ENCODE results near the gene CEP97. TPM values are rescaled to one million over a fixed set of nuclear protein-coding genes. Genes with fewer than 3 reads are reported as not detected.
A peak's percentile ranks its signal among the peaks of the same experiment; 100 is the strongest.

The CEP97 gene
- total and polyA plus RNA-seq, 9 of the 15 experiments (the other 6 are each of a cell fraction or from before 2014, with no cell fraction given): 2.0 to 10.1 (median 4.3) TPM

DNA sequence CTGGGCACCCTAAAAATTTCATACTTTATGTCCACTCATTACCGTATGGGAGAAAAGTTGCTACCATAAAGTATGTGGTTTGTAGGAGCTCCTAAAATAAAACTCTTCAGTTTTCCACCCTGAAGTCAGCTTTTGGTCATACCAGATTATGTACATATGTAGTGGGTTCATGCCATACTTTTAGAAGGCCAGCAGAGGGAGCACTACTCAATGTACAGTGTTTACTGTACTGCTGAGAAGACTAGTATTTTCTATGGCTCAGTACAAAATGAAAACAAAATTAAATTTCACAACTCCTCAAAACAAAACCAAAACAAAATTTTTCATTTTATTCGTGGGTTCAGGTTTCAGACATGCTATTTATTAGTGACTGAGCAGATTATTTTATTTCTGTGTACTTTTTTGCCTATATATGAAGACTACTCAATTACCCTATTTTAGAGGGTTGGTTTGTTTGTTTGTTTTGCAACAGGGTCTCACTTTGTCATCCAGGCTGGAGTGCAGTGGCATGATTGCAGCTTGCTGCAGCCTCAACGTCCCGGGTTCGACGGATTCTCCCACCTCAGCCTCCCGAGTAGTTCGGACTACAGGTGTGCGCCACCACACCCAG, 78.9 kb downstream of the CEP97 start:
- H3K79me2 ChIP-seq (ENCODE audit: control insufficient read depth, insufficient read depth, low read length): no peaks in the 10 kb centered on the region
- H3K4me1 ChIP-seq (replicated peaks in 1 of 2; ENCODE audit: control insufficient read depth in 2 of 2, insufficient read depth in 2 of 2, low read length in 2 of 2): no peaks in the 10 kb centered on the region
- H3K36me3 ChIP-seq (ENCODE audit: control insufficient read depth, insufficient read depth, low read length): no peaks in the 10 kb centered on the region
- no peaks in the 10 kb centered on the region for H3K27me3 ChIP-seq (ENCODE audit: control insufficient read depth in 2 of 2, insufficient read depth in 2 of 2, low read length in 2 of 2)
- peak; percentile 98 for ATAC-seq
- in situ Hi-C loops (cut with MboI) (loop anchor here (25.0 kb wide), 1 partner anchor 734 kb away; no protein-coding TSS in a partner anchor), intact Hi-C loops (cut with micrococcal nuclease) (loop anchor here (2.0 kb wide), 1 partner anchor 108 kb away; no protein-coding TSS in a partner anchor)
- no peaks in the 10 kb centered on the region for H3K9me1 ChIP-seq (ENCODE audit: control insufficient read depth, insufficient read depth, low read length)
- peak; percentile 80 for FAIRE-seq
- no peak overlapping the region for H3K9ac ChIP-seq (ENCODE audit: insufficient read depth in 1 of 2, low read depth in 2 of 2, low read length in 2 of 2)
- WGBS (ENCODE audit: insufficient coverage, low coverage, missing lambda C conversion rate): 38% methylated on average over 9 of the region's 9 CpGs
- peak; percentile 34 to 72 (median 51) for DNase-seq (ENCODE audit: extremely low read depth in 1 of 4, low spot score in 3 of 4)
- ChIA-PET CTCF (ENCODE audit: low intra/inter-chr PET ratio) (interaction anchor here (0.6 to 1.1 kb wide), 2 partner anchors 426 to 724 kb away, joined by 3 read pairs; no protein-coding TSS in a partner anchor), POLR2A (interaction anchor here (0.6 kb wide), 1 partner anchor 807 kb away, joined by 3 read pairs; no protein-coding TSS in a partner anchor)
- no peak overlapping the region for H2AFZ ChIP-seq (ENCODE audit: low read depth, low read length)
- H3K4me3 ChIP-seq: no peak overlapping the region
- H3K9me3 ChIP-seq (replicated peaks; ENCODE audit: control insufficient read depth, insufficient read depth, low read depth, low read length): no peaks in the 10 kb centered on the region
- H3K4me2 ChIP-seq (ENCODE audit: insufficient read depth, low read length): no peak overlapping the region
- BruUV-seq (replicated peaks): no TSS peak
- H4K20me1 ChIP-seq (replicated peaks; ENCODE audit: control insufficient read depth, insufficient read depth, low read length): no peaks in the 10 kb centered on the region
- no peak overlapping the region for H3K27ac ChIP-seq (ENCODE audit: extremely low read depth, low read depth, low read length)
- TF ChIP-seq, protein P1, sequence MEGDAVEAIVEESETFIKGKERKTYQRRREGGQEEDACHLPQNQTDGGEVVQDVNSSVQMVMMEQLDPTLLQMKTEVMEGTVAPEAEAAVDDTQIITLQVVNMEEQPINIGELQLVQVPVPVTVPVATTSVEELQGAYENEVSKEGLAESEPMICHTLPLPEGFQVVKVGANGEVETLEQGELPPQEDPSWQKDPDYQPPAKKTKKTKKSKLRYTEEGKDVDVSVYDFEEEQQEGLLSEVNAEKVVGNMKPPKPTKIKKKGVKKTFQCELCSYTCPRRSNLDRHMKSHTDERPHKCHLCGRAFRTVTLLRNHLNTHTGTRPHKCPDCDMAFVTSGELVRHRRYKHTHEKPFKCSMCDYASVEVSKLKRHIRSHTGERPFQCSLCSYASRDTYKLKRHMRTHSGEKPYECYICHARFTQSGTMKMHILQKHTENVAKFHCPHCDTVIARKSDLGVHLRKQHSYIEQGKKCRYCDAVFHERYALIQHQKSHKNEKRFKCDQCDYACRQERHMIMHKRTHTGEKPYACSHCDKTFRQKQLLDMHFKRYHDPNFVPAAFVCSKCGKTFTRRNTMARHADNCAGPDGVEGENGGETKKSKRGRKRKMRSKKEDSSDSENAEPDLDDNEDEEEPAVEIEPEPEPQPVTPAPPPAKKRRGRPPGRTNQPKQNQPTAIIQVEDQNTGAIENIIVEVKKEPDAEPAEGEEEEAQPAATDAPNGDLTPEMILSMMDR (IDR thresholded peaks at IDR 0.05 in 2 of 3, conservative IDR thresholded peaks at IDR 0.05 in 1 of 3; ENCODE audit: insufficient read depth in 2 of 3, low read depth in 1 of 3, low read length in 3 of 3): peak; percentile 35 to 62 (median 58); a peak in 5 of 6 replicates
- TF ChIP-seq SMARCA5 (IDR thresholded peaks at IDR 0.05): no peak
- TF ChIP-seq L3MBTL2 (IDR thresholded peaks at IDR 0.05): no peak
- TF ChIP-seq NEUROD1 (IDR thresholded peaks at IDR 0.05; ENCODE audit: borderline replicate concordance, low read depth, low read length, partially characterized antibody): no peak
- TF ChIP-seq WHSC1 (IDR thresholded peaks at IDR 0.05; ENCODE audit: low read length): no peak
- TF ChIP-seq RAD21 (CRISPR knock-in tag; conservative IDR thresholded peaks at IDR 0.05 in 1 of 2, IDR thresholded peaks at IDR 0.05 in 1 of 2): peak in 1 of 2 experiments; percentile 56; a peak in 2 of 4 replicates
- no peak for TF ChIP-seq XRCC5 (IDR thresholded peaks at IDR 0.05; ENCODE audit: low read depth, low read length)
- TF ChIP-seq NR3C1 (CRISPR knock-in tag; IDR thresholded peaks at IDR 0.05): no peak
- TF ChIP-seq, protein P2, sequence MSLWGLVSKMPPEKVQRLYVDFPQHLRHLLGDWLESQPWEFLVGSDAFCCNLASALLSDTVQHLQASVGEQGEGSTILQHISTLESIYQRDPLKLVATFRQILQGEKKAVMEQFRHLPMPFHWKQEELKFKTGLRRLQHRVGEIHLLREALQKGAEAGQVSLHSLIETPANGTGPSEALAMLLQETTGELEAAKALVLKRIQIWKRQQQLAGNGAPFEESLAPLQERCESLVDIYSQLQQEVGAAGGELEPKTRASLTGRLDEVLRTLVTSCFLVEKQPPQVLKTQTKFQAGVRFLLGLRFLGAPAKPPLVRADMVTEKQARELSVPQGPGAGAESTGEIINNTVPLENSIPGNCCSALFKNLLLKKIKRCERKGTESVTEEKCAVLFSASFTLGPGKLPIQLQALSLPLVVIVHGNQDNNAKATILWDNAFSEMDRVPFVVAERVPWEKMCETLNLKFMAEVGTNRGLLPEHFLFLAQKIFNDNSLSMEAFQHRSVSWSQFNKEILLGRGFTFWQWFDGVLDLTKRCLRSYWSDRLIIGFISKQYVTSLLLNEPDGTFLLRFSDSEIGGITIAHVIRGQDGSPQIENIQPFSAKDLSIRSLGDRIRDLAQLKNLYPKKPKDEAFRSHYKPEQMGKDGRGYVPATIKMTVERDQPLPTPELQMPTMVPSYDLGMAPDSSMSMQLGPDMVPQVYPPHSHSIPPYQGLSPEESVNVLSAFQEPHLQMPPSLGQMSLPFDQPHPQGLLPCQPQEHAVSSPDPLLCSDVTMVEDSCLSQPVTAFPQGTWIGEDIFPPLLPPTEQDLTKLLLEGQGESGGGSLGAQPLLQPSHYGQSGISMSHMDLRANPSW (CRISPR knock-in tag; IDR thresholded peaks at IDR 0.05): no peak
- TF ChIP-seq SMC3 (conservative IDR thresholded peaks at IDR 0.05; ENCODE audit: insufficient read depth, low read depth, low read length): peak; percentile 33; the same call in 1 of the 2 replicates
- TF ChIP-seq PHB (CRISPR knock-in tag; IDR thresholded peaks at IDR 0.05): no peak
- TF ChIP-seq, protein P3, sequence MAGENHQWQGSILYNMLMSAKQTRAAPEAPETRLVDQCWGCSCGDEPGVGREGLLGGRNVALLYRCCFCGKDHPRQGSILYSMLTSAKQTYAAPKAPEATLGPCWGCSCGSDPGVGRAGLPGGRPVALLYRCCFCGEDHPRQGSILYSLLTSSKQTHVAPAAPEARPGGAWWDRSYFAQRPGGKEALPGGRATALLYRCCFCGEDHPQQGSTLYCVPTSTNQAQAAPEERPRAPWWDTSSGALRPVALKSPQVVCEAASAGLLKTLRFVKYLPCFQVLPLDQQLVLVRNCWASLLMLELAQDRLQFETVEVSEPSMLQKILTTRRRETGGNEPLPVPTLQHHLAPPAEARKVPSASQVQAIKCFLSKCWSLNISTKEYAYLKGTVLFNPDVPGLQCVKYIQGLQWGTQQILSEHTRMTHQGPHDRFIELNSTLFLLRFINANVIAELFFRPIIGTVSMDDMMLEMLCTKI (IDR thresholded peaks at IDR 0.05; ENCODE audit: partially characterized antibody): no peak

All from K562 (cell line).